OCI-LY3 (cell line): Measurements from ENCODE around the gene KRT81.

Experiments used
- EZH2phosphoT487 ChIP-seq: fragments of 200-600 bp; shearing (Covaris generic); IDR thresholded peaks from 2 replicates; pipeline ENCODE4 v1.6.1; 2018; ENCODE audit warnings: antibody characterized with exemption, mixed run types, low read depth
- TF ChIP-seq, protein P1 (sequence below): fragments of 200-600, 300-600 bp; sonication (generic); IDR thresholded peaks from 2 replicates; pipeline ENCODE4 v1.5.1; 2014; ENCODE audit warnings: antibody characterized with exemption, low read length, low read depth

DNA sequence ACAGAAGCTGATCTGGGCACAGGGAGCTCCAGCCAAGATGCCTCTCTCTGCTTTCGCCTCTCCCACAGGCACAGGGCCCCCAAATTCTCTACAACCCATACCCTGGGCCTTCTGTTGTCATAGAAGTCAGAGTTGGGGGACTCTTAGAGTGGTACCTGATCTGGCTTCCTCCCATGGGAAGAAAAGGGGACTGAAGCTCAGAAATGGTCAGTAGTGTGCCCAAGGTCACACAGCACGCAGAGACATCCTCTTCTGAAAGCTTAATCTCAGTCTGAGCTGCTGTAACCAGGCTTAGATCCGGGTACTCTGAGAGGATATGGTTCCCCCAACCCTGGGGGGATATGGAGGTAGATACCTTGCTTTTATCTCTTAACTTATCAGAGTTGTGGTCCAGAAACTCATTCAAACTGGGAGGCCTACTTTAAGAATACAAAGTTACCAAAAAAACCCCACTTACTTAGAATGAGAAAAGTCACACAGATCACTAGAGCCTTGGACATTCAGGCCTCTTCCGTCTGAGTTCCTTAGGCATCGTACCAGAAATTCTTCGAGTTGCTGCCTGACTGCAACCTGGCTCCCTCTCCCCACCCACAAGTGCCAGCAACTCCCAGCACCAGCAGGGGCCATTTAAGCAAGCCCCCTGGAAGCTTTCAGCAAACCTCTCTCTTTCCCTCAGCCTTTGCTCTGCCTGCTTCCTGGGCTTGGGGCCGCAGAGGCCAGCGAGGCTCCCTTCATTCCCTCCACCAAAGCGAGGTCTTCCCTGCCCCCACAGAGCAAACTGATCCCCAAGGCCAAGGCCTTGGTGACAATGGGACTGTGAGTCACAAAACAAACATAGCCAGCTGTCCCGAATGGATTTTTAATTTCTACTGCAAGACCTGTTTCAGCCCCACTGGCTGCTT is 44.4 kb downstream of the KRT81 start:
- TF ChIP-seq, protein P1, sequence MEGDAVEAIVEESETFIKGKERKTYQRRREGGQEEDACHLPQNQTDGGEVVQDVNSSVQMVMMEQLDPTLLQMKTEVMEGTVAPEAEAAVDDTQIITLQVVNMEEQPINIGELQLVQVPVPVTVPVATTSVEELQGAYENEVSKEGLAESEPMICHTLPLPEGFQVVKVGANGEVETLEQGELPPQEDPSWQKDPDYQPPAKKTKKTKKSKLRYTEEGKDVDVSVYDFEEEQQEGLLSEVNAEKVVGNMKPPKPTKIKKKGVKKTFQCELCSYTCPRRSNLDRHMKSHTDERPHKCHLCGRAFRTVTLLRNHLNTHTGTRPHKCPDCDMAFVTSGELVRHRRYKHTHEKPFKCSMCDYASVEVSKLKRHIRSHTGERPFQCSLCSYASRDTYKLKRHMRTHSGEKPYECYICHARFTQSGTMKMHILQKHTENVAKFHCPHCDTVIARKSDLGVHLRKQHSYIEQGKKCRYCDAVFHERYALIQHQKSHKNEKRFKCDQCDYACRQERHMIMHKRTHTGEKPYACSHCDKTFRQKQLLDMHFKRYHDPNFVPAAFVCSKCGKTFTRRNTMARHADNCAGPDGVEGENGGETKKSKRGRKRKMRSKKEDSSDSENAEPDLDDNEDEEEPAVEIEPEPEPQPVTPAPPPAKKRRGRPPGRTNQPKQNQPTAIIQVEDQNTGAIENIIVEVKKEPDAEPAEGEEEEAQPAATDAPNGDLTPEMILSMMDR: no peak
- TF ChIP-seq EZH2phosphoT487: no peak
